HCT116 (cell line): ENCODE measurements around the gene AGK. TPM values are rescaled to one million over a fixed set of nuclear protein-coding genes. Genes with fewer than 3 reads are reported as not detected.

Source experiments
- ATAC-seq: fragments of 200-7000 bp; cut with Tn5 transposase; 2 replicates; pipeline ENCODE4 v1.9.1; 2020; ENCODE audit warnings: mild to moderate bottlenecking, moderate library complexity
- BruUV-seq: library from RNA; stranded (reverse); fragments of 400-500 nt; replicated peaks from 2 replicates; lab custom pipeline; 2021; lab: Mats Ljungman, UMichigan
- CTCF ChIA-PET: fragments of 300-600 bp; sonication (Branson Sonifier 250); formaldehyde crosslinking; loops from one replicate; lab custom pipeline; 2021; ENCODE audit warnings: antibody characterized with exemption; lab: Charles Lee
- POLR2A ChIA-PET: fragments of 300-600, 350-600 bp; sonication (Branson Sonifier 250); formaldehyde crosslinking; loops from one replicate; lab custom pipeline; 2021; ENCODE audit warnings: antibody characterized with exemption; lab: Charles Lee
- RAD21 ChIA-PET, 2 experiments: fragments of 300-600 bp; sonication (Branson Sonifier 250); formaldehyde crosslinking; loops; one replicate each; lab custom pipeline; 2023; ENCODE audit warnings: low total read pairs in 2 of 2; ENCODE audit not compliant: uncharacterized antibody in 2 of 2, unreplicated experiment in 2 of 2, low non-redundant PET in 1 of 2; lab: Charles Lee
- DNase-seq: peaks from one replicate; pipeline ENCODE4 v3.0.0-alpha.2; 2010; ENCODE audit warnings: low read depth, low spot score
- H2AFZ ChIP-seq: fragments of 200-600 bp; shearing (Covaris generic), sonication (generic); 2 replicates; pipeline ENCODE4 v1.6.1; 2017; ENCODE audit warnings: low read depth, mixed run types, mixed read lengths, antibody characterized with exemption, low read length; ENCODE audit not compliant: poor library complexity, severe bottlenecking
- H3K27ac ChIP-seq: 2 replicates; pipeline ENCODE4 v1.5.1; 2012; ENCODE audit warnings: low read depth, low read length
- H3K27me3 ChIP-seq: fragments of 200-600 bp; sonication (generic); 2 replicates; pipeline ENCODE4 v1.6.1; 2016; ENCODE audit warnings: mixed run types, low read length, mixed read lengths; ENCODE audit not compliant: insufficient read depth
- H3K36me3 ChIP-seq, 2 experiments: fragments of 200-500 bp in 1 of 2; fragments of 200-600 bp in 1 of 2; sonication (Bioruptor generic) in 1 of 2; sonication (generic) in 1 of 2; 2 replicates each; pipeline versions ENCODE4 v1.5.1 to v1.6.1; 2014 to 2016; ENCODE audit warnings: low read length in 2 of 2, inconsistent platforms in 1 of 2, mixed read lengths in 1 of 2, mixed run types in 1 of 2; ENCODE audit not compliant: insufficient read depth in 2 of 2, control insufficient read depth in 1 of 2
- H3K4me1 ChIP-seq, 2 experiments: fragments of 200-600 bp in 1 of 2; sonication (generic) in 1 of 2; 2 replicates each; pipeline versions ENCODE4 v1.5.1 to v1.6.1; 2012 to 2017; ENCODE audit warnings: low read length in 2 of 2, inconsistent platforms in 1 of 2, mild to moderate bottlenecking in 1 of 2, mixed read lengths in 1 of 2, mixed run types in 1 of 2, moderate library complexity in 1 of 2; ENCODE audit not compliant: insufficient read depth in 2 of 2, control insufficient read depth in 1 of 2
- H3K4me2 ChIP-seq: fragments of 200-600 bp; sonication (generic); 2 replicates; pipeline ENCODE4 v1.6.1; 2017; ENCODE audit warnings: mixed run types, low read length, mixed read lengths
- H3K4me3 ChIP-seq, 2 experiments: fragments of 200-600 bp in 1 of 2; sonication (generic) in 1 of 2; replicated peaks in 1 of 2; 2 replicates each; pipeline ENCODE4 v1.5.1; 2011 to 2016; ENCODE audit warnings: low read length in 2 of 2, control low read depth in 1 of 2, low read depth in 1 of 2, mild to moderate bottlenecking in 1 of 2, mixed read lengths in 1 of 2, mixed run types in 1 of 2
- H3K79me2 ChIP-seq: fragments of 200-600 bp; sonication (generic); 2 replicates; pipeline ENCODE4 v1.6.1; 2017; ENCODE audit warnings: mild to moderate bottlenecking, mixed run types, low read length, moderate library complexity, mixed read lengths; ENCODE audit not compliant: insufficient read depth
- H3K9ac ChIP-seq: fragments of 200-600 bp; sonication (generic); 2 replicates; pipeline ENCODE4 v1.6.1; 2016; ENCODE audit warnings: low read length, mixed read lengths
- H3K9me2 ChIP-seq: fragments of 200-600 bp; sonication (generic), shearing (Covaris generic); 2 replicates; pipeline ENCODE4 v1.6.1; 2017; ENCODE audit warnings: mixed run types, mild to moderate bottlenecking, moderate library complexity; ENCODE audit not compliant: insufficient read depth
- H3K9me3 ChIP-seq, 2 experiments: fragments of 200-500 bp in 1 of 2; fragments of 200-600 bp in 1 of 2; sonication (Bioruptor generic) in 1 of 2; sonication (generic) in 1 of 2; 2 replicates each; pipeline ENCODE4 v1.6.1; 2014 to 2017; ENCODE audit warnings: low read length in 2 of 2, mixed read lengths in 2 of 2, inconsistent platforms in 1 of 2, low read depth in 1 of 2, mild to moderate bottlenecking in 1 of 2, mixed run types in 1 of 2, moderate library complexity in 1 of 2; ENCODE audit not compliant: control insufficient read depth in 1 of 2, insufficient read depth in 1 of 2
- H4K20me1 ChIP-seq: fragments of 200-600 bp; sonication (generic), shearing (Covaris generic); 2 replicates; pipeline ENCODE4 v1.6.1; 2017; ENCODE audit warnings: mixed run types, mild to moderate bottlenecking, moderate library complexity; ENCODE audit not compliant: insufficient read depth
- ATF3 ChIP-seq: IDR thresholded peaks from 2 replicates; pipeline ENCODE4 v1.6.1; 2012
- CBX3 ChIP-seq: IDR thresholded peaks from 2 replicates; pipeline ENCODE4 v1.6.1; 2012; ENCODE audit warnings: low read depth
- EGR1 ChIP-seq: IDR thresholded peaks from 2 replicates; pipeline ENCODE4 v1.6.1; 2012; ENCODE audit warnings: low read depth
- ELF1 ChIP-seq: IDR thresholded peaks from 2 replicates; pipeline ENCODE4 v1.6.1; 2012; ENCODE audit warnings: low read depth, borderline replicate concordance
- JUND ChIP-seq: IDR thresholded peaks from 2 replicates; pipeline ENCODE4 v1.6.1; 2012
- POLR2A ChIP-seq: IDR thresholded peaks from 2 replicates; pipeline ENCODE4 v1.7.0; 2011; ENCODE audit warnings: borderline replicate concordance; ENCODE audit not compliant: insufficient read depth, insufficient read length; ENCODE audit errors: extremely low read depth
- RAD21 ChIP-seq: IDR thresholded peaks from 2 replicates; pipeline ENCODE4 v1.6.1; 2012; ENCODE audit warnings: low read depth, mild to moderate bottlenecking
- SIN3A ChIP-seq: IDR thresholded peaks from 2 replicates; pipeline ENCODE4 v1.6.1; 2012; ENCODE audit warnings: low read depth
- SP1 ChIP-seq: IDR thresholded peaks from 2 replicates; pipeline ENCODE4 v1.6.1; 2012; ENCODE audit warnings: low read depth
- SRF ChIP-seq: IDR thresholded peaks from 2 replicates; pipeline ENCODE4 v1.6.1; 2012; ENCODE audit warnings: low read depth
- TCF7L2 ChIP-seq: IDR thresholded peaks from 2 replicates; pipeline ENCODE4 v1.7.0; 2011; ENCODE audit warnings: borderline replicate concordance, inconsistent platforms; ENCODE audit not compliant: insufficient read depth, insufficient read length; ENCODE audit errors: extremely low read depth
- ZFX ChIP-seq: fragments of 450-650 bp; IDR thresholded peaks from 2 replicates; pipeline ENCODE4 v1.6.1; 2017
- intact Hi-C: fragments of 100-400 bp; cut with micrococcal nuclease; formaldehyde crosslinking; loops from 2 replicates; pipeline ENCODE4 v1.10.0; 2022
- total RNA-seq: library from RNA; stranded (reverse); gene quantifications from one replicate; pipeline ENCODE4 v1.2.1, GENCODE V29; 2021; ENCODE audit not compliant: unreplicated experiment
- TF ChIP-seq, protein P1 (sequence below): IDR thresholded peaks from 2 replicates; pipeline ENCODE4 v1.6.1; 2012; ENCODE audit warnings: low read depth

AGK gene
- total RNA-seq, 1 experiment from 2014 or later: 36.3 TPM

DNA sequence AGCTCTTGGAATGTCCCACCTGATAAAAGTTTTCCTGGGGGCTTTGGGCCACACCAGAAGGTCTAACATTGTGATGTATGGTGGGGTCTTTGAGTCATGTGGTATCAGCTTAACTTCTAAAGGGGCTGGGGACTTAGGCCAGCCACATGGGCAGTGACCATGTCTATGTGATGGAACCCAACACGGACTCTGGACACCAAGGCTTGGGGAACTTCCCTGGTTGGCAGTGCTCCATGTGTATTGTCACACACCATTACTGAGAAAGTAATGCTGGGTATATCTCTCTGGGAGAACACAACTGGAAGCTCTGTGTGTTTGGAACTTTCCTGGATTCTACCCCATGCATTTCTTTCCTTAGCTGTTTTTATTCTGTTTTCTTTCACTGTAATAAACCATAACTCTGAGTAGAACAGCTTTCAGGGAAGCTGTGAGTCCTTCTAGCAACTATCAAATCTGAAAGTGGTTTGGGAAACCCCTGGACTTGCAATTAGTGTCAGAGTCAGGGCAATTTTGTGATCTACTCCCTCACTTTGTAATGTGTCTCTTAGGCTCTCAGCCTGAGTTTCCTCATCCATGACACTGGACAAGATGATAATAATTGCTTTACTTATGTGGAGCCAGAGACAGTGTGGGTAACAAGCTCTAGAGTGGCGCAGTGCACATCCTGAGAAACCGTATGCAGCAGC lies 28.4 kb upstream of the AGK start (continued):
- TF ChIP-seq POLR2A (no peak), TCF7L2 (no peak), ELF1 (no peak), SRF (no peak), JUND (no peak), SIN3A (no peak)

DNA sequence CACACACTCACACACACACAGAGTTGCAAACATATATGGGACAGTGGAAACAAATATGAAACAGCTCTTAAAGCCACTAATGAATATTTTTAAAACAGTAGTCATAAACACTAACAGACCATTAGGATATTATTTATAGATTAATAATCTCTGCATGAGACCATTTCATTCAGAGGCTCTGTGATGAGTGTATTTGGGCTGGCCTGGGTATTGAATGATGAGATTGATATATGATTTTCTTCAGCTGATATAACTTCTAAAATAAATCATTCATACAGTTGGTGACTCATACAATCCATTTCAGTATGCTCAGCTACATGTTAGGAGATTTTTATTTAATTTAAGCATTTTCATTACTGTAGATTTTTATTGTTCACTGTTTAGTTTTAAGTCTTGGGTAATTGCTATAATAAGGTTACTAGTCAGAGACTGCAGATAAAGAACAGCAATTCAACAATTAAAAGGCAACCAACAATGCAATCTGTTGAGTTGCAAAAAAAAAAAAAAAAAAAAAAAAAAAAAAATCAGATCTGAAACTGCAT lies 25.2 kb upstream of the AGK start:
- H3K27me3 ChIP-seq: peaks cover 26% of the 10 kb centered on the region
- no TSS peak for BruUV-seq

More for the DNA sequence above, 25.2 kb upstream of the AGK start:
- H3K36me3 ChIP-seq: no peaks in the 10 kb centered on the region
- H3K9ac ChIP-seq: no peak overlapping the region
- no peaks in the 10 kb centered on the region for H3K9me3 ChIP-seq
- H3K27ac ChIP-seq: no peak overlapping the region
- H4K20me1 ChIP-seq: no peaks in the 10 kb centered on the region
- TF ChIP-seq ATF3: no peak
- no peak for TF ChIP-seq EGR1
- no peak for TF ChIP-seq TCF7L2
- TF ChIP-seq SP1: no peak
- TF ChIP-seq, protein P1, sequence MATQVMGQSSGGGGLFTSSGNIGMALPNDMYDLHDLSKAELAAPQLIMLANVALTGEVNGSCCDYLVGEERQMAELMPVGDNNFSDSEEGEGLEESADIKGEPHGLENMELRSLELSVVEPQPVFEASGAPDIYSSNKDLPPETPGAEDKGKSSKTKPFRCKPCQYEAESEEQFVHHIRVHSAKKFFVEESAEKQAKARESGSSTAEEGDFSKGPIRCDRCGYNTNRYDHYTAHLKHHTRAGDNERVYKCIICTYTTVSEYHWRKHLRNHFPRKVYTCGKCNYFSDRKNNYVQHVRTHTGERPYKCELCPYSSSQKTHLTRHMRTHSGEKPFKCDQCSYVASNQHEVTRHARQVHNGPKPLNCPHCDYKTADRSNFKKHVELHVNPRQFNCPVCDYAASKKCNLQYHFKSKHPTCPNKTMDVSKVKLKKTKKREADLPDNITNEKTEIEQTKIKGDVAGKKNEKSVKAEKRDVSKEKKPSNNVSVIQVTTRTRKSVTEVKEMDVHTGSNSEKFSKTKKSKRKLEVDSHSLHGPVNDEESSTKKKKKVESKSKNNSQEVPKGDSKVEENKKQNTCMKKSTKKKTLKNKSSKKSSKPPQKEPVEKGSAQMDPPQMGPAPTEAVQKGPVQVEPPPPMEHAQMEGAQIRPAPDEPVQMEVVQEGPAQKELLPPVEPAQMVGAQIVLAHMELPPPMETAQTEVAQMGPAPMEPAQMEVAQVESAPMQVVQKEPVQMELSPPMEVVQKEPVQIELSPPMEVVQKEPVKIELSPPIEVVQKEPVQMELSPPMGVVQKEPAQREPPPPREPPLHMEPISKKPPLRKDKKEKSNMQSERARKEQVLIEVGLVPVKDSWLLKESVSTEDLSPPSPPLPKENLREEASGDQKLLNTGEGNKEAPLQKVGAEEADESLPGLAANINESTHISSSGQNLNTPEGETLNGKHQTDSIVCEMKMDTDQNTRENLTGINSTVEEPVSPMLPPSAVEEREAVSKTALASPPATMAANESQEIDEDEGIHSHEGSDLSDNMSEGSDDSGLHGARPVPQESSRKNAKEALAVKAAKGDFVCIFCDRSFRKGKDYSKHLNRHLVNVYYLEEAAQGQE: no peak
- TF ChIP-seq POLR2A: no peak
- TF ChIP-seq RAD21: no peak
- TF ChIP-seq CBX3: no peak
- no peak for TF ChIP-seq ZFX
- ChIA-PET RAD21 (no interaction called here), POLR2A (no interaction called here), CTCF (no interaction called here)
- H2AFZ ChIP-seq: no peak overlapping the region
- H3K4me2 ChIP-seq: no peak overlapping the region
- H3K4me3 ChIP-seq: no peak overlapping the region
- no peaks in the 10 kb centered on the region for H3K9me2 ChIP-seq
- DNase-seq: no peak
- no peaks in the 10 kb centered on the region for H3K4me1 ChIP-seq
- no peaks in the 10 kb centered on the region for H3K79me2 ChIP-seq
- intact Hi-C loops: no loop called here
- no peak for ATAC-seq
